SU-DHL-6 (cell line): ENCODE results near the gene FAM120A.

Experiments
- H2AFZ ChIP-seq: fragments of 200-600 bp; sonication (generic); 2 replicates; pipeline ENCODE4 v1.6.1; 2014; ENCODE audit warnings: low read depth, mild to moderate bottlenecking, moderate library complexity, mixed read lengths, antibody characterized with exemption, low read length; ENCODE audit not compliant: severe bottlenecking
- H3F3A ChIP-seq: fragments of 200-600 bp; shearing (Covaris generic); 2 replicates; pipeline ENCODE4 v1.6.0; 2016; ENCODE audit warnings: antibody characterized with exemption, mild to moderate bottlenecking; ENCODE audit not compliant: insufficient read depth
- H3K27ac ChIP-seq: fragments of 200-600 bp; sonication (generic); 2 replicates; pipeline ENCODE4 v1.5.1; 2016; ENCODE audit warnings: low read depth, mild to moderate bottlenecking, low read length, moderate library complexity, mixed read lengths
- H3K27me3 ChIP-seq: fragments of 200-600 bp; sonication (generic), shearing (Covaris generic); 2 replicates; pipeline ENCODE4 v1.6.0; 2014; ENCODE audit warnings: mild to moderate bottlenecking, low read length
- H3K36me3 ChIP-seq: fragments of 200-600 bp; sonication (generic); 2 replicates; pipeline ENCODE4 v1.6.1; 2014; ENCODE audit warnings: mild to moderate bottlenecking, low read length, mixed read lengths
- H3K4me2 ChIP-seq: fragments of 300-600, 200-600 bp; shearing (Covaris generic), sonication (generic); 2 replicates; pipeline ENCODE4 v1.6.0; 2014; ENCODE audit warnings: low read length, low read depth, mild to moderate bottlenecking; ENCODE audit not compliant: poor library complexity, severe bottlenecking
- H3K4me3 ChIP-seq: fragments of 200-600 bp; sonication (generic); 2 replicates; pipeline ENCODE4 v1.5.1; 2014; ENCODE audit warnings: antibody characterized with exemption, low read length, mild to moderate bottlenecking, mixed read lengths; ENCODE audit not compliant: insufficient read depth, poor library complexity, severe bottlenecking
- H3K79me2 ChIP-seq: fragments of 200-600 bp; sonication (generic); 2 replicates; pipeline ENCODE4 v1.6.1; 2014; ENCODE audit warnings: mild to moderate bottlenecking, low read length, moderate library complexity; ENCODE audit not compliant: insufficient read depth
- H3K9ac ChIP-seq: fragments of 200-600 bp; sonication (generic); 2 replicates; pipeline ENCODE4 v1.7.0; 2014; ENCODE audit warnings: mild to moderate bottlenecking, low read length
- H3K9me2 ChIP-seq: fragments of 200-600 bp; sonication (generic); replicated peaks from 2 replicates; pipeline ENCODE4 v1.6.1; 2014; ENCODE audit warnings: low read length; ENCODE audit not compliant: insufficient read depth
- H3K9me3 ChIP-seq: fragments of 200-600 bp; sonication (generic); 2 replicates; pipeline ENCODE4 v1.6.1; 2014; ENCODE audit warnings: low read length, mixed read lengths; ENCODE audit not compliant: insufficient read depth
- H4K20me1 ChIP-seq: fragments of 200-600 bp; sonication (generic); 2 replicates; pipeline ENCODE4 v1.6.1; 2014; ENCODE audit warnings: low read depth, mild to moderate bottlenecking, antibody characterized with exemption, low read length, moderate library complexity, mixed read lengths
- EZH2phosphoT487 ChIP-seq: fragments of 200-600 bp; sonication (generic), shearing (Covaris generic); conservative IDR thresholded peaks from 2 replicates; pipeline ENCODE4 v1.6.1; 2018; ENCODE audit warnings: mild to moderate bottlenecking, antibody characterized with exemption, low read length, moderate library complexity, mixed read lengths
- TF ChIP-seq, protein P1 (sequence below): fragments of 200-600 bp; sonication (generic); IDR thresholded peaks from one replicate; pipeline ENCODE4 v1.5.1; 2017; ENCODE audit warnings: antibody characterized with exemption, mild to moderate bottlenecking, low read length, moderate library complexity; ENCODE audit not compliant: insufficient read depth, poor library complexity, severe bottlenecking

The FAM120A gene

DNA sequence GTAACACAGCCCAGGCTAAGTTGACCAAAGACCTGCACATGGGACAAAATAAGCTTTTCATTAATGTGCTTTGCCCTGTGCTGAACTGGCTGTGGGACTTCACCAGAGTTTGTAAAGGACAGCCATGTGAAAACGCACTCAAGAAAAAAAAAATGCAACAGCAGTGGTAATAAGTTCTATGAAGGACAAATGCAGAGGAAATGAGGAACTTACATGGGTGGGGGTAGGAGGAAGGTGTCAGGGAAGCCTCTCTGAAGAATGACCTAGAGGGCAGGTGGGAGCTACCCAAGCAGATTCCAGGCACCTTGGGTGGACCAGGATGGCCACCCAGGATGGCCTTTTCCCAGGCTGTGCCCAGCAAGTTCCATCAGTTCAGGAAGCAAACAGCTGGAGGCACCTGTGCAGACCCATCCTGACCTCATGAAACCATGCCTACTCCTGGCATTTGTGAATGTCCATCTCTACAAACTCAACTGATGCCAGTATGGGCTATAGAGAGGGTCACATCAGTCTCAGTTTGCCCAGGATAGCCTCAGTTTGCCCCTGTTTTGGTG is 118.2 kb downstream of the FAM120A start:
- H2AFZ ChIP-seq, result no peak overlapping the region
- H3F3A ChIP-seq, result 0 out of 2 replicates have a peak, but pooled peaks cover 14% of the 10 kb centered on the region
- no peak for TF ChIP-seq EZH2phosphoT487
- TF ChIP-seq, protein P1, sequence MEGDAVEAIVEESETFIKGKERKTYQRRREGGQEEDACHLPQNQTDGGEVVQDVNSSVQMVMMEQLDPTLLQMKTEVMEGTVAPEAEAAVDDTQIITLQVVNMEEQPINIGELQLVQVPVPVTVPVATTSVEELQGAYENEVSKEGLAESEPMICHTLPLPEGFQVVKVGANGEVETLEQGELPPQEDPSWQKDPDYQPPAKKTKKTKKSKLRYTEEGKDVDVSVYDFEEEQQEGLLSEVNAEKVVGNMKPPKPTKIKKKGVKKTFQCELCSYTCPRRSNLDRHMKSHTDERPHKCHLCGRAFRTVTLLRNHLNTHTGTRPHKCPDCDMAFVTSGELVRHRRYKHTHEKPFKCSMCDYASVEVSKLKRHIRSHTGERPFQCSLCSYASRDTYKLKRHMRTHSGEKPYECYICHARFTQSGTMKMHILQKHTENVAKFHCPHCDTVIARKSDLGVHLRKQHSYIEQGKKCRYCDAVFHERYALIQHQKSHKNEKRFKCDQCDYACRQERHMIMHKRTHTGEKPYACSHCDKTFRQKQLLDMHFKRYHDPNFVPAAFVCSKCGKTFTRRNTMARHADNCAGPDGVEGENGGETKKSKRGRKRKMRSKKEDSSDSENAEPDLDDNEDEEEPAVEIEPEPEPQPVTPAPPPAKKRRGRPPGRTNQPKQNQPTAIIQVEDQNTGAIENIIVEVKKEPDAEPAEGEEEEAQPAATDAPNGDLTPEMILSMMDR, result no peak
- H3K79me2 ChIP-seq, result no peaks in the 10 kb centered on the region
- no peak overlapping the region for H3K9ac ChIP-seq
- no peak overlapping the region for H3K27ac ChIP-seq
- H3K9me2 ChIP-seq, result no peaks in the 10 kb centered on the region
- H3K36me3 ChIP-seq, result no peaks in the 10 kb centered on the region
- no peak overlapping the region for H3K4me2 ChIP-seq
- H3K4me3 ChIP-seq, result no peak overlapping the region
- no peaks in the 10 kb centered on the region for H3K9me3 ChIP-seq
- H3K27me3 ChIP-seq, result no peaks in the 10 kb centered on the region
- no peaks in the 10 kb centered on the region for H4K20me1 ChIP-seq

DNA sequence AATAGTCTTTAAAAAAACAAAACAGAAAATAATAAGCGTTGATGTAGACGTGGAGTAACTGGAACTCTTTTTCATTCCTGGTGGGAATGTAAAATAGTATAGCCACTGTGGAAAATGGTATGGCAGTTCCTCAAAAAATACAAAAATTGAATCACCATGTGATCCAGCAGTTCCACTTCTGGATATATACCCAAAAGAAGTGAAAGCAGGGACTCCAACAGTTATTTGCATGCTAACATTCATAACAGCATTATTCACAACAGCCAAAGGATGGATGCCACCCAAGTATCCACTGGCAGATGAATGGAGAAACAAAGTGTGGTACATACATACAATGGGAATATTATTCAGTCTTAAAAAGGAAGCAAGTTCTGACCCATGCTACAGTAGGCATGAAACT is 120.7 kb downstream of the FAM120A start:
- H3K36me3 ChIP-seq, result no peaks in the 10 kb centered on the region
- no peaks in the 10 kb centered on the region for H3K27me3 ChIP-seq
- H3K79me2 ChIP-seq, result no peaks in the 10 kb centered on the region; the same call in 1 of the 2 replicates
- H3K9ac ChIP-seq, result no peak overlapping the region
- H4K20me1 ChIP-seq, result no peaks in the 10 kb centered on the region
- H2AFZ ChIP-seq, result no peak overlapping the region
- H3K9me2 ChIP-seq, result no peaks in the 10 kb centered on the region
- H3K4me3 ChIP-seq, result no peak overlapping the region
- no peaks in the 10 kb centered on the region for H3F3A ChIP-seq
- no peak for TF ChIP-seq EZH2phosphoT487
- TF ChIP-seq, protein P1, result no peak
- no peaks in the 10 kb centered on the region for H3K9me3 ChIP-seq
- no peak overlapping the region for H3K27ac ChIP-seq
- H3K4me2 ChIP-seq, result no peak overlapping the region

DNA sequence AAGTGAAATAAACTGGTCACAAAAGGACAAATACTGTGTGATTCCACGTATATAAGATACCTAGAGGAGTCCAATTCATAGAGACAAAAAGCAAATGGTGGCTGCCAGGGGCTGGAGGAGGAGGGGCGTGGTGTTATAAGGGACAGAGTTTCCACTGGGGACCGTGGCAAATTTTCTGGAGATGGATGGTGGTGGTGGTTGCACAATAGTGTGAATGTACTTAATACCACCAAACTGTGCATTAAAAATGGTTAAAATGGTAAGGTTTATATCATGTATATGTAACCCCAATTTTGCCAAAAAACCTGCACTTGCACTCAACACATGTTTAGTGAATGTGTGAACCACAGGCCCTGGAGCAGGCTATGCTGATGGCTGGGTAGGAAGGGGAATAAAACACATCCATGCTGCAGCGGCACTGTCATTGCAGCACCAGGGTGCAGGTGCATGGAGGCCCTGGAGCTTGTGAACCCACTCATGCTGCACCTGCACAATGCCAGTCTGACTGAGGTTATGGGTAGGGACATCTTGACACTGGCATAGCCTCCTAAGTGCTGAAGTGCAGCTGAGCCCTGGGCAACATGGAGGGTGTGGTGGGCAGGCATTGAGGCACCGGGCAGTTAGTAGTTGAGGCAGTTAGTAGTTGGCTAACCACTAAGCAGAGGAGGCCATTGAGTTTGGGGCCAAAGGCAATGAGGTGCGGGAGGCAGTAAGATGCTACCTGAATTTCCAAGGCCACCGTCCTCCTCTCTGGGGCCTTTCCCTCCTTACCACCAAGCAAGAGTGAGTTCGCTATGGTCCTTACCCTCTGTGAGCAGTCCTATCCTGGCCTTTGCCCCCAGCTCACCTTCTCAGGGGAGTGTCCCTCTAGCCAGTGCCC is 121.4 kb downstream of the FAM120A start:
- Histone ChIP-seq H3K27ac (no peak overlapping the region), H3K79me2 (no peaks in the 10 kb centered on the region; the same call in 1 of the 2 replicates), H3K9me2 (no peaks in the 10 kb centered on the region), H3K27me3 (no peaks in the 10 kb centered on the region), H3K36me3 (no peaks in the 10 kb centered on the region), H3K9ac (no peak overlapping the region), H3K4me2 (no peak overlapping the region), H3K4me3 (no peak overlapping the region), H3K9me3 (no peaks in the 10 kb centered on the region), H4K20me1 (no peaks in the 10 kb centered on the region), H3F3A (no peaks in the 10 kb centered on the region), H2AFZ (no peak overlapping the region)
- no peak for TF ChIP-seq EZH2phosphoT487
- TF ChIP-seq, protein P1, result no peak
